ENCODE data around the gene SLC2A8. TPM values are rescaled to one million over a fixed set of nuclear protein-coding genes. Genes with fewer than 3 reads are reported as not detected.

Gene SLC2A8
- total RNA-seq, 1 experiment from 2014 or later = 16.8 TPM

DNA sequence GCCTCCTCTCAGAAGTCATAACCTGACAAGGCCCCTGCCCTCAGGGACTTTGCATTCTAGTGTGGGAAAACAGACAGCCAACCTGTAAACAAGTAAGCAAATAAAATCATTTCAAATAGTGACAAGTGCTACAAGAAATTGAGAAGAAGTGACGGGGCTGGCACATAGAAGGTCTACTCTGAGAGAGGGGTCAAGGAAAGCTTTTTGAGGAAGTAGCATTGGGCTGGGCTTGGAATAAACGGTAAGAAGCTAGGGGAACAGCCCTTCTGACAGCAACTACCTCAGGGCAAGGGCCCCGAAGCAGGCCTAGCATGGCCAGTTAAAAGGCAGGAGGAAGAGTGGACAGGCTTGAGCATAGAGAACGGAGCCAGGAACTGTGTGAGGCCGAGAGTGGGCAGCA, 4.8 kb upstream of the SLC2A8 start:
- H4K20me1 ChIP-seq (ENCODE audit: insufficient read depth) = no peaks in the 10 kb centered on the region
- H3K27ac ChIP-seq (ENCODE audit: low read depth, low read length) = no peak overlapping the region
- H3K79me2 ChIP-seq (ENCODE audit: insufficient read depth, low read length) = no peaks in the 10 kb centered on the region
- H2AFZ ChIP-seq (ENCODE audit: low read depth, low read length, poor library complexity, severe bottlenecking) = no peak overlapping the region
- ChIA-PET POLR2A (no interaction called here), RAD21 (ENCODE audit: low non-redundant PET in 1 of 2, low total read pairs in 2 of 2, uncharacterized antibody in 2 of 2, unreplicated experiment in 2 of 2) (no interaction called here), CTCF (interaction anchor here (1.9 kb wide), 1 partner anchor 168 kb away, joined by 5 read pairs; no protein-coding TSS in a partner anchor)
- no peak overlapping the region for H3K9ac ChIP-seq (ENCODE audit: low read length)
- H3K9me3 ChIP-seq (ENCODE audit: control insufficient read depth in 1 of 2, insufficient read depth in 1 of 2, low read depth in 1 of 2, low read length in 2 of 2) = no peaks in the 10 kb centered on the region
- intact Hi-C loops (cut with micrococcal nuclease) = no loop called here
- DNase-seq (ENCODE audit: low read depth, low spot score) = no peak
- H3K4me2 ChIP-seq (ENCODE audit: low read length) = no peak overlapping the region
- H3K4me3 ChIP-seq (replicated peaks in 1 of 2; ENCODE audit: low read depth in 1 of 2, low read length in 2 of 2) = no peak overlapping the region
- H3K9me2 ChIP-seq (ENCODE audit: insufficient read depth) = no peaks in the 10 kb centered on the region
- H3K27me3 ChIP-seq (ENCODE audit: insufficient read depth, low read length) = peaks cover under 1% of the 10 kb centered on the region; the same call in 1 of the 2 replicates
- TF ChIP-seq EGR1 (IDR thresholded peaks at IDR 0.05; ENCODE audit: low read depth) (no peak), JUND (IDR thresholded peaks at IDR 0.05) (no peak), ZFX (IDR thresholded peaks at IDR 0.05) (no peak), YY1 (IDR thresholded peaks at IDR 0.05; ENCODE audit: extremely low read depth, insufficient replicate concordance, low read depth, low read length) (no peak), TCF7L2 (IDR thresholded peaks at IDR 0.05; ENCODE audit: borderline replicate concordance, extremely low read depth, insufficient read depth, insufficient read length) (no peak), EZH2phosphoT487 (IDR thresholded peaks at IDR 0.05; ENCODE audit: borderline replicate concordance) (no peak)
- no TSS peak for BruUV-seq (replicated peaks)
- H3K4me1 ChIP-seq (ENCODE audit: control insufficient read depth in 1 of 2, insufficient read depth in 2 of 2, low read length in 2 of 2) = peaks cover 40 to 58% of the 10 kb centered on the region in 2 experiments
- H3K36me3 ChIP-seq (ENCODE audit: control insufficient read depth in 1 of 2, insufficient read depth in 2 of 2, low read length in 2 of 2) = no peaks in the 10 kb centered on the region
- no peak for ATAC-seq

DNA sequence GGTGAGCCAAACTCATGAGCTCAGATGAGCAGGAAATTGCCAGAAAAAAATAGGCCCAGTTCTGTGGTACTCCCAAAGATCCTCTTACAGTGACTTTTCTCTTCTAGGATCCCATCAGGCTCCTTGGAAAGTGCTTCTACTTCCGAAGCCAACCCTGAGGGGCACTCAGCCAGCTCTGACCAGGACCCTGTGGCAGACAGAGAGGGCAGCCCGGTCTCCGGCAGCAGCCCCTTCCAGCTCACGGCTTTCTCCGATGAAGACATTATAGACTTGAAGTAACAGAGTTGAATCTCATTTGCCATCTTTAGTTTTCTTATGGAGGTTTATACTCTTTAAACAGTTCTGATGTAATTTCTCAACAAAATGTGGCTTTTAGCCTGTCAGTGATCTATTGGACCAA, 4.0 kb upstream of the SLC2A8 start:
- Histone ChIP-seq H4K20me1 (ENCODE audit: insufficient read depth) (no peaks in the 10 kb centered on the region), H3K4me3 (replicated peaks in 1 of 2; ENCODE audit: low read depth in 1 of 2, low read length in 2 of 2) (no peak overlapping the region), H2AFZ (ENCODE audit: low read depth, low read length, poor library complexity, severe bottlenecking) (no peak overlapping the region), H3K4me1 (ENCODE audit: control insufficient read depth in 1 of 2, insufficient read depth in 2 of 2, low read length in 2 of 2) (peaks cover 32 to 58% of the 10 kb centered on the region in 2 experiments), H3K27ac (ENCODE audit: low read depth, low read length) (no peak overlapping the region), H3K36me3 (ENCODE audit: control insufficient read depth in 1 of 2, insufficient read depth in 2 of 2, low read length in 2 of 2) (no peaks in the 10 kb centered on the region), H3K9me3 (ENCODE audit: control insufficient read depth in 1 of 2, insufficient read depth in 1 of 2, low read depth in 1 of 2, low read length in 2 of 2) (no peaks in the 10 kb centered on the region), H3K4me2 (ENCODE audit: low read length) (no peak overlapping the region), H3K9me2 (ENCODE audit: insufficient read depth) (no peaks in the 10 kb centered on the region), H3K27me3 (ENCODE audit: insufficient read depth, low read length) (no peaks in the 10 kb centered on the region), H3K9ac (ENCODE audit: low read length) (no peak overlapping the region), H3K79me2 (ENCODE audit: insufficient read depth, low read length) (peaks cover 1% of the 10 kb centered on the region; the same call in 1 of the 2 replicates)
- ChIA-PET RAD21 (ENCODE audit: low non-redundant PET in 1 of 2, low total read pairs in 2 of 2, uncharacterized antibody in 2 of 2, unreplicated experiment in 2 of 2) (no interaction called here), POLR2A (interaction anchor here (0.6 kb wide), 1 partner anchor 431 kb away, joined by 3 read pairs; no protein-coding TSS in a partner anchor), CTCF (interaction anchor here (1.9 kb wide), 1 partner anchor 168 kb away, joined by 5 read pairs; no protein-coding TSS in a partner anchor)
- ATAC-seq (no peak), DNase-seq (ENCODE audit: low read depth, low spot score) (no peak)
- intact Hi-C loops (cut with micrococcal nuclease) = no loop called here
- no TSS peak for BruUV-seq (replicated peaks)
- TF ChIP-seq EZH2phosphoT487 (IDR thresholded peaks at IDR 0.05; ENCODE audit: borderline replicate concordance) (no peak), POLR2AphosphoS5 (IDR thresholded peaks at IDR 0.05; ENCODE audit: low read depth, low read length) (no peak)
